HL-60 (cell line): Measurements from ENCODE around the gene WDR91.

Source experiments
- DNase-seq, 2 experiments: peaks; one replicate each; pipeline ENCODE4 v3.0.0-alpha.2; 2010 to 2020; ENCODE audit warnings: low read depth in 1 of 2, low spot score in 1 of 2
- H3K27ac ChIP-seq: fragments of 250-450 bp; sonication (Bioruptor Pico); replicated peaks from 2 replicates; pipeline ENCODE4 v1.5.1; 2020; ENCODE audit warnings: mild to moderate bottlenecking, moderate library complexity
- H3K27me3 ChIP-seq: fragments of 250-450 bp; sonication (Bioruptor Pico); 2 replicates; pipeline ENCODE4 v1.5.1; 2021; ENCODE audit warnings: mild to moderate bottlenecking, moderate library complexity; ENCODE audit not compliant: insufficient read depth, poor library complexity, severe bottlenecking
- H3K4me3 ChIP-seq: replicated peaks from 2 replicates; pipeline ENCODE4 v1.5.1; 2011; ENCODE audit warnings: mild to moderate bottlenecking, control low read depth, low read length; ENCODE audit not compliant: insufficient read depth
- CTCF ChIP-seq: IDR thresholded peaks from one replicate; pipeline ENCODE4 v1.5.1; 2011; ENCODE audit warnings: low read length, control low read depth, inconsistent platforms; ENCODE audit not compliant: insufficient read depth
- GABPA ChIP-seq: IDR thresholded peaks from 2 replicates; pipeline ENCODE4 v1.6.1; 2012; ENCODE audit warnings: low read depth
- POLR2AphosphoS5 ChIP-seq: IDR thresholded peaks from 2 replicates; pipeline ENCODE4 v1.6.1; 2012; ENCODE audit warnings: low read depth
- REST ChIP-seq: IDR thresholded peaks from 2 replicates; pipeline ENCODE4 v1.6.1; 2012; ENCODE audit warnings: low read depth; ENCODE audit not compliant: insufficient replicate concordance
- SPI1 ChIP-seq: IDR thresholded peaks from 2 replicates; pipeline ENCODE4 v1.6.1; 2012; ENCODE audit warnings: low read depth, mild to moderate bottlenecking, borderline replicate concordance

Gene WDR91

GRCh38 chr7:135251496-135252391 lies 40.4 kb upstream of the WDR91 start:
- no peak for DNase-seq
- Histone ChIP-seq H3K4me3 (no peak overlapping the region), H3K27ac (no peak overlapping the region), H3K27me3 (no peaks in the 10 kb centered on the region)
- no peak for TF ChIP-seq POLR2AphosphoS5
- TF ChIP-seq SPI1: no peak
- no peak for TF ChIP-seq CTCF
- no peak for TF ChIP-seq GABPA
- TF ChIP-seq REST: no peak

- H3K27ac ChIP-seq: no peak overlapping the region
- TF ChIP-seq GABPA: no peak
- no peak for TF ChIP-seq SPI1
- no peak for TF ChIP-seq REST
- no peak for TF ChIP-seq CTCF
- TF ChIP-seq POLR2AphosphoS5: no peak
- no peak for DNase-seq
- H3K27me3 ChIP-seq: no peaks in the 10 kb centered on the region
- H3K4me3 ChIP-seq: no peak overlapping the region
Measured at GRCh38 chr7:135248546-135248945, 37.2 kb upstream of the WDR91 start.

DNA sequence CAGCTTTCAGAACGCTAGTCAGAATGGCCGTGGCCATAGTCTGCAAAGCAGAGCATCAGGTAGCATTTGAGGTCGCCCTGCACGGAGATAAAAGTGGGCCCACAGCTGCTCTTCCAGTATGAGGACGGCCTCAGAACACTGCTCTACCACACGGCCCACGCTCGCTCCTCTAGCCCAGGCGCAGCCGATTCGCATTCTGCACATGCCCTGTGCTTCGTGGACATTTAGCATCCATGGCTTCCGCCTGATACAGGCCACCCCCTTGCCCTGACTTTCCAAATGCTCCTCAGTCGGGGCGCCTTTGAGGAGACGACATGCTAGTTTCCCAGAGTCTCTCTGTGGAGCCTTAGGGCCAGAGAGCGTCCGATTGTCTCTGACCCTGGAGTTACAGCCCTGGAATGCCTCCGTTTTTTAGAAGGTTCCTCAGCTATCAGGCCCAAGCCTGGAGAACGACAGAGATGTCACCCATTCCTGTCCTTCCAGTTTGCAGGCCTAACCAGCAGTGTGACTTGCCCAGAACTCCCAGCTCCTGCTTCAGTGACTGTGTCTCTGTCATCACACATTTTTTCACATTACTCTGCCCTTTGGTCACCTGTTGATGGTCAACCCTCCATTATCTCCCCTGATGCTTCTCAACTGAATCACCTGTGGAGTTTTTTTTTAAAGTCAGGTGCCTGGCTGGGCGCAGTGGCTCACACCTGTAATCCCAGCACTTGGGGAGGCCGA lies 36.6 kb upstream of the WDR91 start:
- Histone ChIP-seq H3K27ac (no peak overlapping the region), H3K4me3 (no peak overlapping the region)
- no peak for TF ChIP-seq REST
- no peak for TF ChIP-seq GABPA
- TF ChIP-seq POLR2AphosphoS5: no peak
- TF ChIP-seq SPI1: no peak
- no peak for TF ChIP-seq CTCF

More for the DNA sequence above, 36.6 kb upstream of the WDR91 start:
- no peak for DNase-seq
- no peaks in the 10 kb centered on the region for H3K27me3 ChIP-seq
